K562 (cell line): Measurements from ENCODE around the gene ZFP36. TPM values are rescaled to one million over a fixed set of nuclear protein-coding genes. Genes with fewer than 3 reads are reported as not detected.

Experiments
- ARNT ChIP-seq, 2 experiments: fragments of 450-650 bp; IDR thresholded peaks; 2 replicates each; pipeline ENCODE4 v1.6.1; 2016; ENCODE audit warnings: mild to moderate bottlenecking in 1 of 2
- ELF2 ChIP-seq: fragments of 250-450 bp; sonication (Bioruptor Pico); IDR thresholded peaks from 2 replicates; pipeline ENCODE4 v1.5.0; 2021; ENCODE audit warnings: mild to moderate bottlenecking
- ESRRB ChIP-seq: fragments of 250-450 bp; sonication (Bioruptor Pico); IDR thresholded peaks from 2 replicates; pipeline ENCODE4 v1.5.0; 2020; ENCODE audit warnings: mild to moderate bottlenecking, moderate library complexity, borderline replicate concordance
- HDAC3 ChIP-seq: fragments of 450-650 bp; IDR thresholded peaks from 2 replicates; pipeline ENCODE4 v1.6.1; 2018; ENCODE audit warnings: borderline replicate concordance, mild to moderate bottlenecking, moderate library complexity; ENCODE audit not compliant: partially characterized antibody
- KLF13 ChIP-seq: fragments of 450-650 bp; IDR thresholded peaks from 2 replicates; pipeline ENCODE4 v1.6.1; 2016; ENCODE audit warnings: missing genetic modification characterization, low read depth, mild to moderate bottlenecking, missing compliant biosample characterization, moderate library complexity, borderline replicate concordance
- RBFOX2 ChIP-seq: fragments of 200-400 bp; formaldehyde crosslinking; IDR thresholded peaks from 2 replicates; pipeline ENCODE4 v1.6.1; 2017; ENCODE audit warnings: low read depth, mild to moderate bottlenecking, low read length, moderate library complexity
- YY1 ChIP-seq, 3 experiments: IDR thresholded peaks; 2 replicates each; pipeline ENCODE4 v1.6.1; 2011; ENCODE audit warnings: low read length in 2 of 3, mild to moderate bottlenecking in 2 of 3, moderate library complexity in 2 of 3, borderline replicate concordance in 1 of 3, control low read depth in 1 of 3, low read depth in 1 of 3; ENCODE audit not compliant: insufficient read depth in 3 of 3, insufficient replicate concordance in 2 of 3, control insufficient read depth in 1 of 3, insufficient read length in 1 of 3; ENCODE audit errors: extremely low read depth in 1 of 3
- polyA plus RNA-seq, 8 experiments: library from polyadenylated mRNA; depleted of rRNA in 4 of 8; stranded (reverse) in 5 of 8; unstranded in 3 of 8; fragments of >200 nt; fragmentation: Nextera tagmentation in 2 of 8; fragmentation: Illumina TruSeq in 1 of 8; extraction: Ambion mirVana in 2 of 8; extraction: Trizol in 1 of 8; gene quantifications; 2 replicates each; pipeline versions ENCODE4 v1.2.1 to v1.2.3, GENCODE V29; 2011 to 2014; ENCODE audit warnings: inconsistent platforms in 1 of 8, missing spikeins in 1 of 8
- total RNA-seq, 7 experiments: library from RNA; depleted of rRNA in 6 of 7; stranded (reverse); fragments of >200 nt in 6 of 7; fragmentation: Illumina TruSeq in 2 of 7; extraction: Trizol in 2 of 7; gene quantifications; 2 replicates each; pipeline versions ENCODE4 v1.2.1 to v1.2.3, GENCODE V29; 2011 to 2021; ENCODE audit warnings: low replicate concordance in 1 of 7
- TF ChIP-seq, protein P1 (sequence below): fragments of 450-650 bp; IDR thresholded peaks from 2 replicates; pipeline ENCODE4 v1.6.1; 2016; ENCODE audit warnings: mild to moderate bottlenecking, moderate library complexity
- TF ChIP-seq, protein P2 (sequence below): sonication (generic); formaldehyde crosslinking; IDR thresholded peaks from 2 replicates; pipeline ENCODE4 v1.8.0; 2022; ENCODE audit warnings: mild to moderate bottlenecking, missing genetic modification reagents
- TF ChIP-seq, protein P3 (sequence below): fragments of 250-450 bp; sonication (Bioruptor Pico); IDR thresholded peaks from 2 replicates; pipeline ENCODE4 v1.5.0; 2021; ENCODE audit warnings: mild to moderate bottlenecking, moderate library complexity

ZFP36 gene
- total and polyA plus RNA-seq, 9 of the 15 experiments (the other 6 are each of a cell fraction or from before 2014, with no cell fraction given): 1.0 to 20.1 (median 3.5) TPM

DNA sequence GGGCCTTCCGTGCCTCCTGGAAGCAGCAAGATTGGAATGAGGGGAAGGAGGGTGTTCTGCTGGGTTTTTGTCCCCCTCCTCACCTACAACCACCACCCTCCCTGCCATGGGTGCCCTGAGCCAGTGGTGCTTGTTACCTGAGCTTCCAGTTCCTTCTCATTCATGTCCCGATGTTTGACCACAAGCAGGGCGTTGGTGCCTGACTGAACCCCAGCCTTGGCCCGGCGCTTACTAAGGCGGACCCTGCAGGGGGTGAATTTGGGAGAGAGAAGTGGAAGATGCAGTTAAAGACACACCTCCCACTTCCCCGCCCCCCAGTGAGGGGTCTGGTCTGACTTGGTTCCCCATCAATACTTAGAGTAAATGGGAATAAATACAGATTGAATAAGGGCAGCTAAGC, 20.1 kb upstream of the ZFP36 start (continued):
- TF ChIP-seq, protein P1, sequence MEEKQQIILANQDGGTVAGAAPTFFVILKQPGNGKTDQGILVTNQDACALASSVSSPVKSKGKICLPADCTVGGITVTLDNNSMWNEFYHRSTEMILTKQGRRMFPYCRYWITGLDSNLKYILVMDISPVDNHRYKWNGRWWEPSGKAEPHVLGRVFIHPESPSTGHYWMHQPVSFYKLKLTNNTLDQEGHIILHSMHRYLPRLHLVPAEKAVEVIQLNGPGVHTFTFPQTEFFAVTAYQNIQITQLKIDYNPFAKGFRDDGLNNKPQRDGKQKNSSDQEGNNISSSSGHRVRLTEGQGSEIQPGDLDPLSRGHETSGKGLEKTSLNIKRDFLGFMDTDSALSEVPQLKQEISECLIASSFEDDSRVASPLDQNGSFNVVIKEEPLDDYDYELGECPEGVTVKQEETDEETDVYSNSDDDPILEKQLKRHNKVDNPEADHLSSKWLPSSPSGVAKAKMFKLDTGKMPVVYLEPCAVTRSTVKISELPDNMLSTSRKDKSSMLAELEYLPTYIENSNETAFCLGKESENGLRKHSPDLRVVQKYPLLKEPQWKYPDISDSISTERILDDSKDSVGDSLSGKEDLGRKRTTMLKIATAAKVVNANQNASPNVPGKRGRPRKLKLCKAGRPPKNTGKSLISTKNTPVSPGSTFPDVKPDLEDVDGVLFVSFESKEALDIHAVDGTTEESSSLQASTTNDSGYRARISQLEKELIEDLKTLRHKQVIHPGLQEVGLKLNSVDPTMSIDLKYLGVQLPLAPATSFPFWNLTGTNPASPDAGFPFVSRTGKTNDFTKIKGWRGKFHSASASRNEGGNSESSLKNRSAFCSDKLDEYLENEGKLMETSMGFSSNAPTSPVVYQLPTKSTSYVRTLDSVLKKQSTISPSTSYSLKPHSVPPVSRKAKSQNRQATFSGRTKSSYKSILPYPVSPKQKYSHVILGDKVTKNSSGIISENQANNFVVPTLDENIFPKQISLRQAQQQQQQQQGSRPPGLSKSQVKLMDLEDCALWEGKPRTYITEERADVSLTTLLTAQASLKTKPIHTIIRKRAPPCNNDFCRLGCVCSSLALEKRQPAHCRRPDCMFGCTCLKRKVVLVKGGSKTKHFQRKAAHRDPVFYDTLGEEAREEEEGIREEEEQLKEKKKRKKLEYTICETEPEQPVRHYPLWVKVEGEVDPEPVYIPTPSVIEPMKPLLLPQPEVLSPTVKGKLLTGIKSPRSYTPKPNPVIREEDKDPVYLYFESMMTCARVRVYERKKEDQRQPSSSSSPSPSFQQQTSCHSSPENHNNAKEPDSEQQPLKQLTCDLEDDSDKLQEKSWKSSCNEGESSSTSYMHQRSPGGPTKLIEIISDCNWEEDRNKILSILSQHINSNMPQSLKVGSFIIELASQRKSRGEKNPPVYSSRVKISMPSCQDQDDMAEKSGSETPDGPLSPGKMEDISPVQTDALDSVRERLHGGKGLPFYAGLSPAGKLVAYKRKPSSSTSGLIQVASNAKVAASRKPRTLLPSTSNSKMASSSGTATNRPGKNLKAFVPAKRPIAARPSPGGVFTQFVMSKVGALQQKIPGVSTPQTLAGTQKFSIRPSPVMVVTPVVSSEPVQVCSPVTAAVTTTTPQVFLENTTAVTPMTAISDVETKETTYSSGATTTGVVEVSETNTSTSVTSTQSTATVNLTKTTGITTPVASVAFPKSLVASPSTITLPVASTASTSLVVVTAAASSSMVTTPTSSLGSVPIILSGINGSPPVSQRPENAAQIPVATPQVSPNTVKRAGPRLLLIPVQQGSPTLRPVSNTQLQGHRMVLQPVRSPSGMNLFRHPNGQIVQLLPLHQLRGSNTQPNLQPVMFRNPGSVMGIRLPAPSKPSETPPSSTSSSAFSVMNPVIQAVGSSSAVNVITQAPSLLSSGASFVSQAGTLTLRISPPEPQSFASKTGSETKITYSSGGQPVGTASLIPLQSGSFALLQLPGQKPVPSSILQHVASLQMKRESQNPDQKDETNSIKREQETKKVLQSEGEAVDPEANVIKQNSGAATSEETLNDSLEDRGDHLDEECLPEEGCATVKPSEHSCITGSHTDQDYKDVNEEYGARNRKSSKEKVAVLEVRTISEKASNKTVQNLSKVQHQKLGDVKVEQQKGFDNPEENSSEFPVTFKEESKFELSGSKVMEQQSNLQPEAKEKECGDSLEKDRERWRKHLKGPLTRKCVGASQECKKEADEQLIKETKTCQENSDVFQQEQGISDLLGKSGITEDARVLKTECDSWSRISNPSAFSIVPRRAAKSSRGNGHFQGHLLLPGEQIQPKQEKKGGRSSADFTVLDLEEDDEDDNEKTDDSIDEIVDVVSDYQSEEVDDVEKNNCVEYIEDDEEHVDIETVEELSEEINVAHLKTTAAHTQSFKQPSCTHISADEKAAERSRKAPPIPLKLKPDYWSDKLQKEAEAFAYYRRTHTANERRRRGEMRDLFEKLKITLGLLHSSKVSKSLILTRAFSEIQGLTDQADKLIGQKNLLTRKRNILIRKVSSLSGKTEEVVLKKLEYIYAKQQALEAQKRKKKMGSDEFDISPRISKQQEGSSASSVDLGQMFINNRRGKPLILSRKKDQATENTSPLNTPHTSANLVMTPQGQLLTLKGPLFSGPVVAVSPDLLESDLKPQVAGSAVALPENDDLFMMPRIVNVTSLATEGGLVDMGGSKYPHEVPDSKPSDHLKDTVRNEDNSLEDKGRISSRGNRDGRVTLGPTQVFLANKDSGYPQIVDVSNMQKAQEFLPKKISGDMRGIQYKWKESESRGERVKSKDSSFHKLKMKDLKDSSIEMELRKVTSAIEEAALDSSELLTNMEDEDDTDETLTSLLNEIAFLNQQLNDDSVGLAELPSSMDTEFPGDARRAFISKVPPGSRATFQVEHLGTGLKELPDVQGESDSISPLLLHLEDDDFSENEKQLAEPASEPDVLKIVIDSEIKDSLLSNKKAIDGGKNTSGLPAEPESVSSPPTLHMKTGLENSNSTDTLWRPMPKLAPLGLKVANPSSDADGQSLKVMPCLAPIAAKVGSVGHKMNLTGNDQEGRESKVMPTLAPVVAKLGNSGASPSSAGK: no peak
- TF ChIP-seq ARNT (IDR thresholded peaks at IDR 0.05) (no peak), ELF2 (CRISPR knock-in tag) (no peak), ESRRB (no peak), HDAC3 (no peak), RBFOX2 (0 out of 2 replicates have a peak, but pooled peaks have one; percentile 29), YY1 (IDR thresholded peaks at IDR 0.05; ENCODE audit: borderline replicate concordance in 1 of 3, control insufficient read depth in 1 of 3, extremely low read depth in 1 of 3, insufficient read depth in 3 of 3, insufficient read length in 1 of 3, insufficient replicate concordance in 2 of 3, low read depth in 1 of 3, low read length in 2 of 3) (no peak), KLF13 (tag) (no peak)
- TF ChIP-seq, protein P2, sequence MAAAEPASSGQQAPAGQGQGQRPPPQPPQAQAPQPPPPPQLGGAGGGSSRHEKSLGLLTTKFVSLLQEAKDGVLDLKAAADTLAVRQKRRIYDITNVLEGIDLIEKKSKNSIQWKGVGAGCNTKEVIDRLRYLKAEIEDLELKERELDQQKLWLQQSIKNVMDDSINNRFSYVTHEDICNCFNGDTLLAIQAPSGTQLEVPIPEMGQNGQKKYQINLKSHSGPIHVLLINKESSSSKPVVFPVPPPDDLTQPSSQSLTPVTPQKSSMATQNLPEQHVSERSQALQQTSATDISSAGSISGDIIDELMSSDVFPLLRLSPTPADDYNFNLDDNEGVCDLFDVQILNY (CRISPR knock-in tag): no peak
- TF ChIP-seq, protein P3, sequence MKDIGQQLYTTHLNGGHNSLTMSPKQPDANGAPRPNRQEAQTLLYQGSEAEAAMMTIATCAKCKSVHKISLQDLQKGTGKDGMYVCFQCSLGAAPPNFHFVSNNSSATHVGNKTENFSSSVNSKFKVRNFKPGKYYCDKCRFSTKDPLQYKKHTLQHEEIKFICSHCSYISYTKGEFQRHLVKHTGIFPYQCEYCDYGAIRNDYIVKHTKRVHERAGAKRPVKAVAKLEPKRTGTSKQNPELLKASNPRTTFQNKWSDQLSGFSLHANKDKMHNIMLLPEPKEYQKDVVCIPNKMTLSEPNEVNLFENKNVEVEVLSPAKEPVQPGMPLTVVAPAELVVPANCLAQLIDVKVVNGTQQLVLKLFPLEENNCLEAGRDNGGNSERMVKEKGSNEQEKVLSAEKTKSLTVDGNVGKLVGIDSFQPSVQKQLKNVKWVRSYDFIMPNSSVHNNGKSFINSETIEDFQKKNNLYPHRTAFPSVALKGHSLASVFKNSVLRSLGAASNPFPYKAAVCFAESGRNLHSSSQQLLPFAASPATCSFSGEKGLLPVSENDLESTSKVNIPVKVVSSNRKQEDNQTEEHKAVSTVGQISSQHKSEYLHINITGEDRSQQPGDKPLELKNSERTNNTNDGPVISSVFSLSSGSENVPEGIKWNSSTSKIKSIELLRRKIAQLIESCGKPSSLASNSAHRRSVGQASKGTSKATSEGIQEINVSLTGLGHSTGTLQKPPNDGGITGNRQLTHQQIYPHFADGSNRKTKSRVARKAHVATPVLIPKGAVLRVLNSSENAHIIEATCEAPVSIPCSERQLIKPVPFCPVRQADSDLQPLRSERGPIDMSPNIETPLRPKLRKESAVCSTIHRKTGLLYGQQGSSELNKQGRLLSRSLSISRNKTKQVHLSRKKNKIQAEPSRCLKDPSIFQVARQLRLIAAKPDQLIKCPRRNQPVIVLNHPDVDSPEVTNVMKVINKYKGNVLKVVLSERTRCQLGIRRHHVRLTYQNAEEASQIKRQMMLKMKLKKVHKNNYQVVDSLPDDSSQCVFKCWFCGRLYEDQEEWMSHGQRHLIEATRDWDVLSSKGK (CRISPR knock-in tag): no peak
